MM.1S (cell line): ENCODE results near the gene STX7.

Experiments used
- DNase-seq: peaks from one replicate; pipeline ENCODE4 v3.0.0-alpha.2; 2015
- H2AFZ ChIP-seq: fragments of 300-600 bp; sonication (generic); 2 replicates; pipeline ENCODE4 v1.6.0; 2016; ENCODE audit warnings: antibody characterized with exemption, low read length
- H3F3A ChIP-seq: fragments of 300-600 bp; sonication (generic); 2 replicates; pipeline ENCODE4 v1.6.1; 2016; ENCODE audit warnings: mild to moderate bottlenecking, antibody characterized with exemption, low read length, moderate library complexity, mixed read lengths; ENCODE audit not compliant: insufficient read depth
- H3K27ac ChIP-seq: fragments of 300-600 bp; sonication (generic); 2 replicates; pipeline ENCODE4 v1.5.1; 2016; ENCODE audit warnings: mild to moderate bottlenecking, low read length
- H3K27me3 ChIP-seq: fragments of 300-600 bp; sonication (generic); replicated peaks from 2 replicates; pipeline ENCODE4 v1.6.0; 2016; ENCODE audit warnings: low read length; ENCODE audit not compliant: insufficient read depth
- H3K36me3 ChIP-seq: fragments of 300-600 bp; sonication (generic); replicated peaks from 2 replicates; pipeline ENCODE4 v1.6.1; 2016; ENCODE audit warnings: mild to moderate bottlenecking, low read length, mixed read lengths; ENCODE audit not compliant: insufficient read depth
- H3K4me1 ChIP-seq: fragments of 300-600 bp; sonication (generic); 2 replicates; pipeline ENCODE4 v1.6.1; 2016; ENCODE audit warnings: low read length, mixed read lengths
- H3K4me2 ChIP-seq: fragments of 300-600 bp; sonication (generic); 2 replicates; pipeline ENCODE4 v1.6.0; 2016; ENCODE audit warnings: low read depth, low read length
- H3K4me3 ChIP-seq: fragments of 300-600 bp; sonication (generic); 2 replicates; pipeline ENCODE4 v1.5.1; 2016; ENCODE audit warnings: low read length, mixed read lengths
- H3K79me2 ChIP-seq: fragments of 300-600 bp; sonication (generic); 2 replicates; pipeline ENCODE4 v1.6.1; 2016; ENCODE audit warnings: mixed run types, low read length, mixed read lengths
- H3K9ac ChIP-seq: fragments of 300-600 bp; sonication (generic); 2 replicates; pipeline ENCODE4 v1.6.1; 2016; ENCODE audit warnings: low read length, mixed read lengths
- H3K9me2 ChIP-seq: fragments of 300-600 bp; sonication (generic); replicated peaks from 2 replicates; pipeline ENCODE4 v1.6.1; 2016; ENCODE audit warnings: mild to moderate bottlenecking, low read length, mixed read lengths; ENCODE audit not compliant: insufficient read depth
- H3K9me3 ChIP-seq: fragments of 300-600 bp; sonication (generic); replicated peaks from 2 replicates; pipeline ENCODE4 v1.6.1; 2016; ENCODE audit warnings: mild to moderate bottlenecking, low read length, mixed read lengths; ENCODE audit not compliant: insufficient read depth
- H4K20me1 ChIP-seq: fragments of 300-600 bp; sonication (generic); 2 replicates; pipeline ENCODE4 v1.6.1; 2016; ENCODE audit warnings: mild to moderate bottlenecking, low read length, moderate library complexity, mixed read lengths; ENCODE audit not compliant: insufficient read depth
- EZH2 ChIP-seq: fragments of 300-600 bp; sonication (generic); optimal IDR thresholded peaks from 2 replicates; pipeline ENCODE3; 2017; ENCODE audit warnings: low read depth, mild to moderate bottlenecking, antibody characterized with exemption, low read length, mixed read lengths
- EZH2phosphoT487 ChIP-seq: fragments of 300-600 bp; sonication (generic); IDR thresholded peaks from 2 replicates; pipeline ENCODE4 v1.6.1; 2018; ENCODE audit warnings: antibody characterized with exemption, low read length
- TF ChIP-seq, protein P1 (sequence below): fragments of 300-600 bp; sonication (generic); IDR thresholded peaks from 2 replicates; pipeline ENCODE4 v1.5.1; 2016; ENCODE audit warnings: antibody characterized with exemption, low read length, mixed read lengths

Gene STX7

DNA sequence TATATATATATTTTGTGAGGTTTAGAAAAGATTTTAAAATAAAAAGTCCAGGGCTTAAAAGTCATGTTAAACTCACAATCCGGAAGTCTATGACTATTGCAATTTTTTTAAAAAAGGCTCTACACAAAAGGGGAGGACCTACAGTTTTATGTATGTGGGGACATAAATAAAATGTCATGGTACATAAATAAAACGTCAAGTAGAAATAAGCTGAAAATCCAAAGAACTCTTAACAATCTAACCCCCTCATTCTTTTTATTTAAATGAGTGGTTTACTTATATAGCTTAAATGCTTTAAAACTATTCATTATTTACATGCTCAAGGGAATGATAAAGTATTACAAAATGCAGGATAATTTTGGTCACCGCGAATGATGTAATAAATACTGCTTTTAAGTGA lies 36.2 kb downstream of the STX7 start:
- Histone ChIP-seq H3K9me3 (no peaks in the 10 kb centered on the region), H3K4me2 (no peak overlapping the region), H2AFZ (no peak overlapping the region), H3K27ac (no peak overlapping the region), H3K27me3 (no peaks in the 10 kb centered on the region), H3K79me2 (peaks cover 60% of the 10 kb centered on the region), H3K36me3 (no peaks in the 10 kb centered on the region), H3K9me2 (no peaks in the 10 kb centered on the region), H3K4me3 (no peak overlapping the region), H3K9ac (no peak overlapping the region), H3K4me1 (no peaks in the 10 kb centered on the region), H4K20me1 (peaks cover 6% of the 10 kb centered on the region), H3F3A (no peaks in the 10 kb centered on the region)
- TF ChIP-seq EZH2 = no peak
- TF ChIP-seq, protein P1, sequence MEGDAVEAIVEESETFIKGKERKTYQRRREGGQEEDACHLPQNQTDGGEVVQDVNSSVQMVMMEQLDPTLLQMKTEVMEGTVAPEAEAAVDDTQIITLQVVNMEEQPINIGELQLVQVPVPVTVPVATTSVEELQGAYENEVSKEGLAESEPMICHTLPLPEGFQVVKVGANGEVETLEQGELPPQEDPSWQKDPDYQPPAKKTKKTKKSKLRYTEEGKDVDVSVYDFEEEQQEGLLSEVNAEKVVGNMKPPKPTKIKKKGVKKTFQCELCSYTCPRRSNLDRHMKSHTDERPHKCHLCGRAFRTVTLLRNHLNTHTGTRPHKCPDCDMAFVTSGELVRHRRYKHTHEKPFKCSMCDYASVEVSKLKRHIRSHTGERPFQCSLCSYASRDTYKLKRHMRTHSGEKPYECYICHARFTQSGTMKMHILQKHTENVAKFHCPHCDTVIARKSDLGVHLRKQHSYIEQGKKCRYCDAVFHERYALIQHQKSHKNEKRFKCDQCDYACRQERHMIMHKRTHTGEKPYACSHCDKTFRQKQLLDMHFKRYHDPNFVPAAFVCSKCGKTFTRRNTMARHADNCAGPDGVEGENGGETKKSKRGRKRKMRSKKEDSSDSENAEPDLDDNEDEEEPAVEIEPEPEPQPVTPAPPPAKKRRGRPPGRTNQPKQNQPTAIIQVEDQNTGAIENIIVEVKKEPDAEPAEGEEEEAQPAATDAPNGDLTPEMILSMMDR = no peak
- TF ChIP-seq EZH2phosphoT487 = no peak
- DNase-seq = no peak

DNA sequence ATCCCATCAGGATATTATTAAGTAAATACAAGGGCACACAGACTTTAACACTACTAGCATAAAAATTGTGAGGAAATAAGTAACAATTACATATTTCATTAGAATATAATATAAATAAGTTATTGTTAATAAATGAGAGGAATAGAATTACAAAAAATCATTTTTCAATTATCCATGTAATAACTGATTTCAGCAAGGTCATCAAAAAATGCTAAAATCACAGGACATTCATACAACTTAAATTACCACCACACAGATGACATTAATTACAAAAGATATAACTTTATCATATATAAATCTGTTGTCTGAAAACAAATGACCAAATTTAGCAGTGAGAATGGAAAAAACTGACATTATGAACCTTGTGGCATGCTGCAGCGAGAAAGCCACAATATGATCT lies 37.0 kb downstream of the STX7 start:
- Histone ChIP-seq H3K4me1 (no peaks in the 10 kb centered on the region), H3K27ac (no peak overlapping the region), H4K20me1 (peaks cover 6% of the 10 kb centered on the region), H3K9ac (no peak overlapping the region), H3K9me3 (no peaks in the 10 kb centered on the region), H3K4me2 (no peak overlapping the region), H3K79me2 (peaks cover 52% of the 10 kb centered on the region), H3K36me3 (no peaks in the 10 kb centered on the region), H3K27me3 (no peaks in the 10 kb centered on the region), H3F3A (no peaks in the 10 kb centered on the region), H3K9me2 (no peaks in the 10 kb centered on the region), H3K4me3 (no peak overlapping the region), H2AFZ (no peak overlapping the region)
- TF ChIP-seq EZH2 (no peak), EZH2phosphoT487 (no peak)
- TF ChIP-seq, protein P1 = no peak
- no peak for DNase-seq

DNA sequence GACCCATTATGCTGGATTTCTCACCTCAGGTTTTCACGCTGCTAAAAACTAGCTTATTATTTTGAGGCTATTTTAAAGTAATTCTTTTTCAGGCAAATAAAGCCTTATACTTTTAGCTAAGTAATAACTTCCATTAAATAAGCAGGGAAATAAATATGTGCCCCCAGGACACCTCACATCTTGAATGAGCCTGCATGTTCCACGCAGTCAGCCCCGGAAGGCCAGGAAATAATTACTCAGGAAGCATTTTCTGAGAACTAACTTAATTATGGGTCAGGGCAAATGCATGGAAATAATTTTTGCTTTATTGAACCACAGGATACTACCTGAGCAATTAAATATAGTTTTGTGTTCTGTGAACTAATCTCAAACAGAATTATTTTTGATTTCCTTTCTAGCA lies 41.1 kb downstream of the STX7 start:
- Histone ChIP-seq H3K4me1 (peaks cover 6% of the 10 kb centered on the region), H3K27ac (no peak overlapping the region), H3K9ac (no peak overlapping the region), H3K27me3 (no peaks in the 10 kb centered on the region), H2AFZ (no peak overlapping the region), H4K20me1 (no peaks in the 10 kb centered on the region), H3K79me2 (peaks cover 12% of the 10 kb centered on the region), H3K9me3 (no peaks in the 10 kb centered on the region), H3K4me3 (no peak overlapping the region), H3K4me2 (no peak overlapping the region), H3K9me2 (no peaks in the 10 kb centered on the region), H3K36me3 (peaks cover 7% of the 10 kb centered on the region; the same call in 1 of the 2 replicates), H3F3A (no peaks in the 10 kb centered on the region)
- TF ChIP-seq EZH2phosphoT487 (no peak), EZH2 (no peak)
- TF ChIP-seq, protein P1 = no peak
- DNase-seq = no peak
